HepG2 (cell line): ENCODE results near the gene RUNX2. TPM values are rescaled to one million over a fixed set of nuclear protein-coding genes. Genes with fewer than 3 reads are reported as not detected.

Experiments used
- ATAC-seq: fragments of 200-7000 bp; cut with Tn5 transposase; 3 replicates; pipeline ENCODE4 v1.9.1; 2020; ENCODE audit warnings: mild to moderate bottlenecking, moderate library complexity
- BruUV-seq: library from RNA; stranded (reverse); fragments of 400-500 nt; replicated peaks from 2 replicates; lab custom pipeline; 2021; lab: Mats Ljungman, UMichigan
- CTCF ChIA-PET: fragments of 300-600 bp; formaldehyde crosslinking; extraction: SDS; loops from one replicate; lab custom pipeline; 2021; ENCODE audit warnings: low total read pairs, inconsistent platforms, low intra/inter-chr PET ratio; lab: Yijun Ruan, JAX
- POLR2A ChIA-PET: fragments of 350-600 bp; sonication (Branson Sonifier 250); formaldehyde crosslinking; loops from one replicate; lab custom pipeline; 2020; ENCODE audit warnings: antibody characterized with exemption, inconsistent platforms; lab: Yijun Ruan, JAX
- DNase-seq: peaks from one replicate; pipeline ENCODE4 v3.0.0-alpha.2; 2015; ENCODE audit warnings: low spot score
- FAIRE-seq: peaks from 3 replicates; lab custom pipeline; 2011; peaks lifted over from hg19 to GRCh38; lab: Jason Lieb, UNC
- H2AFZ ChIP-seq: one replicate; pipeline ENCODE4 v1.6.1; 2011; ENCODE audit warnings: low read length, inconsistent platforms
- H3K27ac ChIP-seq: fragments of 300-600 bp; 3 replicates; pipeline ENCODE4 v1.8.0; 2011; ENCODE audit warnings: mixed run types, mild to moderate bottlenecking, mixed read lengths, low read length, inconsistent platforms; ENCODE audit not compliant: insufficient read depth; ENCODE audit errors: extremely low read length
- H3K27me3 ChIP-seq, 2 experiments: fragments of 200-600 bp in 1 of 2; 2 replicates in 1 of 2; 3 replicates in 1 of 2; pipeline versions ENCODE4 v1.6.0 to v1.8.0; 2011; ENCODE audit warnings: low read length in 2 of 2, mild to moderate bottlenecking in 2 of 2, moderate library complexity in 2 of 2, inconsistent platforms in 1 of 2; ENCODE audit not compliant: insufficient read depth in 2 of 2, control insufficient read depth in 1 of 2
- H3K36me3 ChIP-seq, 2 experiments: fragments of 200-600 bp in 1 of 2; replicated peaks in 1 of 2; 2 replicates in 1 of 2; 3 replicates in 1 of 2; pipeline versions ENCODE4 v1.5.1 to v1.8.0; 2011; ENCODE audit warnings: low read length in 2 of 2, inconsistent platforms in 1 of 2; ENCODE audit not compliant: insufficient read depth in 2 of 2, control insufficient read depth in 1 of 2
- H3K4me1 ChIP-seq: 2 replicates; pipeline ENCODE4 v1.5.1; 2012; ENCODE audit warnings: low read length, inconsistent platforms; ENCODE audit not compliant: insufficient read depth
- H3K4me2 ChIP-seq: 2 replicates; pipeline ENCODE4 v1.6.0; 2011; ENCODE audit warnings: low read depth, low read length, inconsistent platforms
- H3K4me3 ChIP-seq, 3 experiments: fragments of 200-600 bp in 1 of 3; sonication (generic), shearing (Covaris generic) in 1 of 3; replicated peaks in 1 of 3; 2 replicates each; pipeline ENCODE4 v1.5.1; 2011 to 2016; ENCODE audit warnings: low read length in 3 of 3, inconsistent platforms in 2 of 3, low read depth in 2 of 3, mild to moderate bottlenecking in 2 of 3, control low read depth in 1 of 3, mixed read lengths in 1 of 3; ENCODE audit not compliant: insufficient read depth in 1 of 3
- H3K79me2 ChIP-seq: one replicate; pipeline ENCODE4 v1.6.1; 2011; ENCODE audit warnings: low read length, inconsistent platforms; ENCODE audit not compliant: insufficient read depth
- H3K9ac ChIP-seq: 2 replicates; pipeline ENCODE4 v1.6.0; 2011; ENCODE audit warnings: mild to moderate bottlenecking, low read depth, low read length, inconsistent platforms; ENCODE audit not compliant: insufficient read depth
- H3K9me3 ChIP-seq: 2 replicates; pipeline ENCODE4 v1.5.1; 2012; ENCODE audit warnings: mild to moderate bottlenecking, low read length
- H4K20me1 ChIP-seq: 2 replicates; pipeline ENCODE4 v1.6.0; 2011; ENCODE audit warnings: inconsistent platforms, mild to moderate bottlenecking, low read length, moderate library complexity; ENCODE audit not compliant: insufficient read depth
- E2F2 ChIP-seq: sonication (generic); formaldehyde crosslinking; IDR thresholded peaks from 2 replicates; pipeline ENCODE4 v1.4.0; 2020; ENCODE audit warnings: missing genetic modification reagents, borderline replicate concordance
- KIAA2018 ChIP-seq: sonication (generic); formaldehyde crosslinking; IDR thresholded peaks from 2 replicates; pipeline ENCODE4 v1.5.0; 2020; ENCODE audit warnings: mild to moderate bottlenecking, missing genetic modification reagents, borderline replicate concordance
- KLF11 ChIP-seq: IDR thresholded peaks from 2 replicates; pipeline ENCODE4 v1.6.1; 2016; ENCODE audit warnings: missing compliant biosample characterization
- NFKB2 ChIP-seq: sonication (generic); formaldehyde crosslinking; IDR thresholded peaks from 2 replicates; pipeline ENCODE4 v1.4.0; 2020; ENCODE audit warnings: missing genetic modification reagents, borderline replicate concordance
- ZKSCAN8 ChIP-seq: IDR thresholded peaks from 2 replicates; pipeline ENCODE4 v1.6.1; 2016; ENCODE audit warnings: borderline replicate concordance, missing genetic modification reagents, missing compliant biosample characterization
- ZNF143 ChIP-seq: sonication (generic); formaldehyde crosslinking; IDR thresholded peaks from 2 replicates; pipeline ENCODE4 v1.4.0; 2020; ENCODE audit warnings: missing genetic modification reagents
- ZNF382 ChIP-seq: sonication (generic); formaldehyde crosslinking; IDR thresholded peaks from 2 replicates; pipeline ENCODE4 v1.5.0; 2020; ENCODE audit warnings: missing genetic modification reagents, mild to moderate bottlenecking, borderline replicate concordance
- ZNF644 ChIP-seq: IDR thresholded peaks from 2 replicates; pipeline ENCODE4 v1.6.1; 2016; ENCODE audit warnings: low read depth
- WGBS: methylation state at CpG from one replicate; pipeline ENCODE4 v1.1.6; 2017; ENCODE audit warnings: low lambda C conversion rate; 5-methylcytosine and 5-hydroxymethylcytosine counted together
- in situ Hi-C: cut with HindIII; loops from 2 replicates; pipeline ENCODE4 v1.10.0; 2017; ENCODE audit warnings: low pct_unique_long_range_greater_than_20kb; ENCODE audit not compliant: extremely low pct_ligation_motif_present
- intact Hi-C: fragments of 100-400 bp; cut with micrococcal nuclease; formaldehyde crosslinking; loops from one replicate; pipeline ENCODE4 v1.10.0; 2022; ENCODE audit not compliant: unreplicated experiment
- polyA plus RNA-seq, 8 experiments: library from polyadenylated mRNA; depleted of rRNA in 3 of 8; stranded (reverse) in 7 of 8; unstranded in 1 of 8; fragments of >200 nt; fragmentation: Illumina TruSeq in 4 of 8; extraction: Trizol in 4 of 8; gene quantifications; 2 replicates each; pipeline versions ENCODE4 v1.2.1 to v1.2.3, GENCODE V29; 2011 to 2016; ENCODE audit warnings: low read depth in 4 of 8, missing spikeins in 1 of 8, mixed read lengths in 1 of 8; ENCODE audit not compliant: insufficient read depth in 1 of 8
- total RNA-seq, 5 experiments: library from RNA; depleted of rRNA; stranded (reverse); fragments of >200 nt; fragmentation: Illumina TruSeq; extraction: Trizol; gene quantifications; 2 replicates each; pipeline ENCODE4 v1.2.3, GENCODE V29; 2016; ENCODE audit warnings: low read depth in 1 of 5

The RUNX2 gene
- total and polyA plus RNA-seq, 2 of the 13 experiments (the other 11 are each of a cell fraction or from before 2014, with no cell fraction given), result not detected

GRCh38 chr6:45535933-45536332, 207.8 kb downstream of the RUNX2 start:
- no peak overlapping the region for H3K9ac ChIP-seq
- no peaks in the 10 kb centered on the region for H4K20me1 ChIP-seq
- FAIRE-seq, result no peak
- no peak overlapping the region for H2AFZ ChIP-seq
- no peak for TF ChIP-seq ZKSCAN8 (CRISPR knock-in tag)
- TF ChIP-seq NFKB2, result no peak
- TF ChIP-seq KLF11, result no peak
- TF ChIP-seq ZNF382 (CRISPR knock-in tag), result no peak
- H3K79me2 ChIP-seq, result no peaks in the 10 kb centered on the region
- BruUV-seq, result no TSS peak
- H3K4me2 ChIP-seq, result no peak overlapping the region
- CTCF ChIA-PET, result no interaction called here
- intact Hi-C loops, result no loop called here
- 46% methylated on average over 4 of the region's 4 CpGs for WGBS
- no peak overlapping the region for H3K27ac ChIP-seq
- in situ Hi-C loops, result no loop called here
- no peak for DNase-seq
- H3K36me3 ChIP-seq, result no peaks in the 10 kb centered on the region
- peaks cover 20% of the 10 kb centered on the region for H3K4me1 ChIP-seq
- H3K4me3 ChIP-seq, result no peak overlapping the region
- H3K9me3 ChIP-seq, result no peaks in the 10 kb centered on the region
- POLR2A ChIA-PET, result no interaction called here
- no peak for ATAC-seq
- H3K27me3 ChIP-seq, result peaks cover 0 to 3% of the 10 kb centered on the region in 2 experiments; a peak in 1 of 5 replicates

GRCh38 chr6:45537539-45537938, 209.4 kb downstream of the RUNX2 start:
- ChIA-PET CTCF (no interaction called here), POLR2A (no interaction called here)
- in situ Hi-C loops (no loop called here), intact Hi-C loops (no loop called here)
- H3K9me3 ChIP-seq, result no peaks in the 10 kb centered on the region
- WGBS, result 58% methylated on average over 6 of the region's 6 CpGs
- H3K9ac ChIP-seq, result no peak overlapping the region
- no peaks in the 10 kb centered on the region for H3K36me3 ChIP-seq
- H3K4me3 ChIP-seq, result no peak overlapping the region
- H3K27me3 ChIP-seq, result peaks cover 0 to 3% of the 10 kb centered on the region in 2 experiments; a peak in 1 of 5 replicates
- no peak for ATAC-seq
- no peak overlapping the region for H3K4me2 ChIP-seq
- H3K4me1 ChIP-seq, result peaks cover 20% of the 10 kb centered on the region
- no peak overlapping the region for H2AFZ ChIP-seq
- FAIRE-seq, result no peak
- no peaks in the 10 kb centered on the region for H3K79me2 ChIP-seq
- DNase-seq, result no peak
- H3K27ac ChIP-seq, result no peak overlapping the region
- BruUV-seq, result no TSS peak
- H4K20me1 ChIP-seq, result no peaks in the 10 kb centered on the region
- TF ChIP-seq ZNF644, result no peak
- no peak for TF ChIP-seq E2F2
- no peak for TF ChIP-seq ZNF143 (CRISPR knock-in tag)
- no peak for TF ChIP-seq KIAA2018
